ENCODE measurements around the gene COMMD9.

DNA sequence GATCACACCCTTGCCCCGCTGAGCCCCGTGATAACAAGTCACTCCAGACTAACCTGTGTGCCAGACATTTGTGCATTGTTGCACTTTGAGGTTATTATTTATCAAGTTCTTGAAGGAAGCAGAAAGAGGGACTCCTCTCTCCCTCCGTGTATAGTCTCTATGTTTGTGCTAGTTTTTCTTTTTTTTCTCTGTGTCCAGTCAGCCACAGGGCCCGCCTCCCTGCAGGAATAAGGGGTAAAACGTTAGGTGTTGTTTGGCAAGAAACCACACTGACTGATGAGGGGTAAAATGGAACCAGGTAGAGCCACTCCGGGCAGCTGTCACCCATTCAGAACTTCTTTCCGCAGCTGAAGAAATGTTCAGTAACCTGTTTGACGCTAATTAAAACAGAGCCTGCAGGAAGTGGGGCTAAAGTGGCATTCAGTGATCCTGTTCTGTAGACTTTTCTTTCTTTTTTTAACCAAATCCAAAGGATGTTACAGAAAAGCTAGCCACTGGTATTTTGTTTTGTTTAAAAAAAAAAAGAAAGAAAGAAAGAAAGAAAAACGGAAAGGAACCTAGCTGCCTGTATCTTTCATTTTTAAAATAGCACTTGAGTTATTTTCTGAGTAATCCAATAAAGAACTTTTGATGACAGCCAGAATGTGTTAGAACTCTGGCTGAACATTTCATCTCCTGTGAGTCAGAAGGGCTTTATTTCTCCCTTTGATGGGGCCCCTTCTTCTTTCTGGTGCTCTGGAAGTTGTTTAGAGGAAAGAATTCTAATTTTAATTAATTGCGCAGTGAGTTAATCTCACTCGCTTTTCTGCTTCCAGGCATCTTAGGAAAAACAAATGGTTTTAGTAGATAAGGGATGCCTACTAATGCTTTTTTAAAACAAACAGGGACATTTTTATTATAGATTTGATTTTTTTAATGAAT is 58.2 kb downstream of the COMMD9 start:
- TF ChIP-seq, protein P1, sequence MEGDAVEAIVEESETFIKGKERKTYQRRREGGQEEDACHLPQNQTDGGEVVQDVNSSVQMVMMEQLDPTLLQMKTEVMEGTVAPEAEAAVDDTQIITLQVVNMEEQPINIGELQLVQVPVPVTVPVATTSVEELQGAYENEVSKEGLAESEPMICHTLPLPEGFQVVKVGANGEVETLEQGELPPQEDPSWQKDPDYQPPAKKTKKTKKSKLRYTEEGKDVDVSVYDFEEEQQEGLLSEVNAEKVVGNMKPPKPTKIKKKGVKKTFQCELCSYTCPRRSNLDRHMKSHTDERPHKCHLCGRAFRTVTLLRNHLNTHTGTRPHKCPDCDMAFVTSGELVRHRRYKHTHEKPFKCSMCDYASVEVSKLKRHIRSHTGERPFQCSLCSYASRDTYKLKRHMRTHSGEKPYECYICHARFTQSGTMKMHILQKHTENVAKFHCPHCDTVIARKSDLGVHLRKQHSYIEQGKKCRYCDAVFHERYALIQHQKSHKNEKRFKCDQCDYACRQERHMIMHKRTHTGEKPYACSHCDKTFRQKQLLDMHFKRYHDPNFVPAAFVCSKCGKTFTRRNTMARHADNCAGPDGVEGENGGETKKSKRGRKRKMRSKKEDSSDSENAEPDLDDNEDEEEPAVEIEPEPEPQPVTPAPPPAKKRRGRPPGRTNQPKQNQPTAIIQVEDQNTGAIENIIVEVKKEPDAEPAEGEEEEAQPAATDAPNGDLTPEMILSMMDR (IDR thresholded peaks at IDR 0.05; ENCODE audit: low read depth, low read length) = no peak
- TF ChIP-seq EZH2phosphoT487 (IDR thresholded peaks at IDR 0.05; ENCODE audit: low read depth) = no peak

All from OCI-LY3 (cell line).